Measurements from ENCODE around the gene AHNAK2.

DNA sequence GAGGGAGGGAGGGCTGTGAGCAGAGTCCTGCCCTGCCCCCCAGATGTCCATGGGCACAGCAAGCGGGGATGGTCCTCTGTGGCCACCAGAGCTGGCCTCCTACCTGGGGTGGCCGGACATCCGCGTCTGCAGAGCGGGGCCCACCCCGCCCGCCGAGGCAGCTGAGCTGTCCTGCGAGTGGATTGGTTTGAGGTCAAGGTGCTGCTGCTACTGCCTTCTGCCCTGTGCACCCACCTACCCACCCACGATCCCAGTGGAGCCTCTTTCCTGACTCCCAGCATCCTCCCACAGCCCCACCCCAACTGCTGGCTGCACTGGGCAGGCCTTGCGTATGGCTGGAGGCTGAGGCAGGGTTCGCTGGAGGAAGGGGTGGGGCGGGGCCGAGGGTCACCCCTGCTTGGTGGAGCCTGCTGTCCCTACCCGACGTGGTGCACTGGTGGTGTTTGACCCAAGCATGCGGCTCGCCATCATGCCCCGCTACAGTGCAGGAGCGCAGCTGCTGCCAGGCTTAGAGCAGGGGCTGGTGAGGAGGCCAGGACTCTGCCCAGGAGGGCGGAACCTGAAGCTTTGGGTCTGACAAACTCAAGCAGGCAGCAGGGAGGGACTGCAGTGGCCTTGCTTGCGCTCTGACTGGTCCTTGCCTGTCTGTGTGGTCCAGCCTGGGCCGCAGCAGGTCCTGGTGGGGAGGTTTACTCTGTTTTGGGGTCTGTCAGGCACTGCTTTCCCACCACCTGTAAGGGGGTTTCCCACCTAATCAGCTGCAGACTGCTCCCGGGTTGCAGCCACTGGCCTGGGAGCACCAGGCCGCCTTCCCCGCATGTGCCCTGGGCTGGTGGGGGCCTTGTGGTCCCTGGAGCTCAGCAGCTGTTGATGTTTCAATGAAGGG is 89.4 kb downstream of the AHNAK2 start:
- no peak for TF ChIP-seq CTCF (IDR thresholded peaks at IDR 0.05)
- no peak for TF ChIP-seq POLR2A (IDR thresholded peaks at IDR 0.05)

Measured in Peyer's patch (tissue), 4 donors.